K562 (cell line): Measurements from ENCODE around the gene ADK. TPM values are rescaled to one million over a fixed set of nuclear protein-coding genes. Genes with fewer than 3 reads are reported as not detected.

Experiments used
- ARHGAP35 ChIP-seq: fragments of 450-650 bp; IDR thresholded peaks from 2 replicates; pipeline ENCODE4 v1.6.1; 2018; ENCODE audit not compliant: partially characterized antibody
- FOXA3 ChIP-seq, 2 experiments: fragments of 450-650 bp in 1 of 2; sonication (generic) in 1 of 2; formaldehyde crosslinking; IDR thresholded peaks in 1 of 2; conservative IDR thresholded peaks in 1 of 2; 2 replicates each; pipeline versions ENCODE4 v1.4.0 to v1.8.0; 2020 to 2022; ENCODE audit warnings: mild to moderate bottlenecking in 2 of 2, missing genetic modification reagents in 1 of 2
- MEF2D ChIP-seq: conservative IDR thresholded peaks from 2 replicates; pipeline ENCODE4 v1.6.1; 2016; ENCODE audit warnings: low read depth, missing genetic modification characterization, missing compliant biosample characterization
- RCOR1 ChIP-seq, 2 experiments: IDR thresholded peaks; 2 replicates each; pipeline ENCODE4 v1.6.1; 2012; ENCODE audit warnings: low read depth in 2 of 2, low read length in 2 of 2, borderline replicate concordance in 1 of 2, improper control_type of control experiment in 1 of 2
- TRIM24 ChIP-seq, 2 experiments: fragments of 450-650 bp; IDR thresholded peaks; 2 replicates each; pipeline ENCODE4 v1.6.1; 2016
- ZNF695 ChIP-seq: fragments of 450-650 bp; formaldehyde crosslinking; IDR thresholded peaks from 2 replicates; pipeline ENCODE4 v1.4.0; 2020; ENCODE audit warnings: mild to moderate bottlenecking, moderate library complexity
- polyA plus RNA-seq, 8 experiments: library from polyadenylated mRNA; depleted of rRNA in 4 of 8; stranded (reverse) in 5 of 8; unstranded in 3 of 8; fragments of >200 nt; fragmentation: Nextera tagmentation in 2 of 8; fragmentation: Illumina TruSeq in 1 of 8; extraction: Ambion mirVana in 2 of 8; extraction: Trizol in 1 of 8; gene quantifications; 2 replicates each; pipeline versions ENCODE4 v1.2.1 to v1.2.3, GENCODE V29; 2011 to 2014; ENCODE audit warnings: inconsistent platforms in 1 of 8, missing spikeins in 1 of 8
- total RNA-seq, 7 experiments: library from RNA; depleted of rRNA in 6 of 7; stranded (reverse); fragments of >200 nt in 6 of 7; fragmentation: Illumina TruSeq in 2 of 7; extraction: Trizol in 2 of 7; gene quantifications; 2 replicates each; pipeline versions ENCODE4 v1.2.1 to v1.2.3, GENCODE V29; 2011 to 2021; ENCODE audit warnings: low replicate concordance in 1 of 7
- TF ChIP-seq, protein P1 (sequence below): fragments of 450-650 bp; IDR thresholded peaks from one replicate; pipeline ENCODE4 v1.6.1; 2018; ENCODE audit warnings: mild to moderate bottlenecking, moderate library complexity; ENCODE audit not compliant: partially characterized antibody
- TF ChIP-seq, protein P2 (sequence below): fragments of 250-450 bp; sonication (Bioruptor Pico); IDR thresholded peaks from 2 replicates; pipeline ENCODE4 v1.5.0; 2021
- TF ChIP-seq, protein P3 (sequence below): sonication (generic); formaldehyde crosslinking; IDR thresholded peaks from 2 replicates; pipeline ENCODE4 v1.8.1; 2023; ENCODE audit warnings: mild to moderate bottlenecking, missing genetic modification reagents
- TF ChIP-seq, protein P4 (sequence below), 2 experiments: fragments of 450-650 bp; IDR thresholded peaks; 2 replicates each; pipeline ENCODE4 v1.6.1; 2018; ENCODE audit warnings: mild to moderate bottlenecking in 2 of 2, low read depth in 1 of 2; ENCODE audit not compliant: partially characterized antibody in 2 of 2
- TF ChIP-seq, protein P5 (sequence below): fragments of 450-650 bp; IDR thresholded peaks from 2 replicates; pipeline ENCODE4 v1.6.1; 2016
- TF ChIP-seq, protein P6 (sequence below), 2 experiments: IDR thresholded peaks in 1 of 2; conservative IDR thresholded peaks in 1 of 2; 2 replicates each; pipeline ENCODE4 v1.6.1; 2016; ENCODE audit warnings: low read depth in 2 of 2, mild to moderate bottlenecking in 1 of 2, missing compliant biosample characterization in 1 of 2, missing genetic modification characterization in 1 of 2, moderate library complexity in 1 of 2

Gene ADK
- total and polyA plus RNA-seq, 9 of the 15 experiments (the other 6 are each of a cell fraction or from before 2014, with no cell fraction given), result 54.2 to 97.8 (median 73.6) TPM

DNA sequence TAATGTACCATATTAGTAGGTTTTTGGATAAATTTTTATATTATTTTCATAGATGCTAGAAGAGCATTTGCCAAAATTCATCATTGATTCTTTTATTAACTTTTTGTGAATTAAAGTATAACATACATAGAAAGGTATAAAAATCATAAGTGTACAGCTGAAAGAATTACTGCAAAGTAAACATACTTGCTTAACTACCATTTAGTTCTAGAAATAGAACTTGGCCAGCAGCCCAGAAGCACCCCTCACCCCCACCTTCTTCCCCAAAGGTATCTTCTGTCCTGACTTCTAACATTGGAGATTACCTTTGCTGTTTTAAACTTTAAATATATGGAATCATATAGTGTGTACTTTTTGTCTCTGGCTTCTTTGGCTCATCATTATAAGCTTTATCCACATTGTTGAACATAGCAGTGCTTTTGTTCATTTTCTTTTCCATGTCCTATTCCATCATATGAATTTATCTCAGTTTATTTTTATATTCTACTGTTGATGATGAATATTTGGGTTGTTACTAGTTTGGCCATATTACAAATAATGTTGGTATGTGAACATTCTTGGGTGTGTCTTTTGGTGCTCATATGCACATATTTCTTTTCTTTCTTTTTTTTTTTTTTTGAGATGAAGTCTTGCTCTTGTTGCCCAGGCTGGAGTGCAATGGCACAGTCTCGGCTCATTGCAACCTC lies 142.8 kb downstream of the ADK start (continued):
- TF ChIP-seq, protein P1, sequence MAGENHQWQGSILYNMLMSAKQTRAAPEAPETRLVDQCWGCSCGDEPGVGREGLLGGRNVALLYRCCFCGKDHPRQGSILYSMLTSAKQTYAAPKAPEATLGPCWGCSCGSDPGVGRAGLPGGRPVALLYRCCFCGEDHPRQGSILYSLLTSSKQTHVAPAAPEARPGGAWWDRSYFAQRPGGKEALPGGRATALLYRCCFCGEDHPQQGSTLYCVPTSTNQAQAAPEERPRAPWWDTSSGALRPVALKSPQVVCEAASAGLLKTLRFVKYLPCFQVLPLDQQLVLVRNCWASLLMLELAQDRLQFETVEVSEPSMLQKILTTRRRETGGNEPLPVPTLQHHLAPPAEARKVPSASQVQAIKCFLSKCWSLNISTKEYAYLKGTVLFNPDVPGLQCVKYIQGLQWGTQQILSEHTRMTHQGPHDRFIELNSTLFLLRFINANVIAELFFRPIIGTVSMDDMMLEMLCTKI, result no peak
- TF ChIP-seq, protein P2, sequence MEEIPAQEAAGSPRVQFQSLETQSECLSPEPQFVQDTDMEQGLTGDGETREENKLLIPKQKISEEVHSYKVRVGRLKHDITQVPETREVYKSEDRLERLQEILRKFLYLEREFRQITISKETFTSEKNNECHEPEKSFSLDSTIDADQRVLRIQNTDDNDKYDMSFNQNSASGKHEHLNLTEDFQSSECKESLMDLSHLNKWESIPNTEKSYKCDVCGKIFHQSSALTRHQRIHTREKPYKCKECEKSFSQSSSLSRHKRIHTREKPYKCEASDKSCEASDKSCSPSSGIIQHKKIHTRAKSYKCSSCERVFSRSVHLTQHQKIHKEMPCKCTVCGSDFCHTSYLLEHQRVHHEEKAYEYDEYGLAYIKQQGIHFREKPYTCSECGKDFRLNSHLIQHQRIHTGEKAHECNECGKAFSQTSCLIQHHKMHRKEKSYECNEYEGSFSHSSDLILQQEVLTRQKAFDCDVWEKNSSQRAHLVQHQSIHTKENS, result no peak
- TF ChIP-seq MEF2D (tag), result peak; percentile 79
- no peak for TF ChIP-seq ZNF695
- TF ChIP-seq TRIM24 (IDR thresholded peaks at IDR 0.05), result no peak
- TF ChIP-seq ARHGAP35, result no peak
- TF ChIP-seq, protein P3, sequence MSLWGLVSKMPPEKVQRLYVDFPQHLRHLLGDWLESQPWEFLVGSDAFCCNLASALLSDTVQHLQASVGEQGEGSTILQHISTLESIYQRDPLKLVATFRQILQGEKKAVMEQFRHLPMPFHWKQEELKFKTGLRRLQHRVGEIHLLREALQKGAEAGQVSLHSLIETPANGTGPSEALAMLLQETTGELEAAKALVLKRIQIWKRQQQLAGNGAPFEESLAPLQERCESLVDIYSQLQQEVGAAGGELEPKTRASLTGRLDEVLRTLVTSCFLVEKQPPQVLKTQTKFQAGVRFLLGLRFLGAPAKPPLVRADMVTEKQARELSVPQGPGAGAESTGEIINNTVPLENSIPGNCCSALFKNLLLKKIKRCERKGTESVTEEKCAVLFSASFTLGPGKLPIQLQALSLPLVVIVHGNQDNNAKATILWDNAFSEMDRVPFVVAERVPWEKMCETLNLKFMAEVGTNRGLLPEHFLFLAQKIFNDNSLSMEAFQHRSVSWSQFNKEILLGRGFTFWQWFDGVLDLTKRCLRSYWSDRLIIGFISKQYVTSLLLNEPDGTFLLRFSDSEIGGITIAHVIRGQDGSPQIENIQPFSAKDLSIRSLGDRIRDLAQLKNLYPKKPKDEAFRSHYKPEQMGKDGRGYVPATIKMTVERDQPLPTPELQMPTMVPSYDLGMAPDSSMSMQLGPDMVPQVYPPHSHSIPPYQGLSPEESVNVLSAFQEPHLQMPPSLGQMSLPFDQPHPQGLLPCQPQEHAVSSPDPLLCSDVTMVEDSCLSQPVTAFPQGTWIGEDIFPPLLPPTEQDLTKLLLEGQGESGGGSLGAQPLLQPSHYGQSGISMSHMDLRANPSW, result no peak
- TF ChIP-seq, protein P4, sequence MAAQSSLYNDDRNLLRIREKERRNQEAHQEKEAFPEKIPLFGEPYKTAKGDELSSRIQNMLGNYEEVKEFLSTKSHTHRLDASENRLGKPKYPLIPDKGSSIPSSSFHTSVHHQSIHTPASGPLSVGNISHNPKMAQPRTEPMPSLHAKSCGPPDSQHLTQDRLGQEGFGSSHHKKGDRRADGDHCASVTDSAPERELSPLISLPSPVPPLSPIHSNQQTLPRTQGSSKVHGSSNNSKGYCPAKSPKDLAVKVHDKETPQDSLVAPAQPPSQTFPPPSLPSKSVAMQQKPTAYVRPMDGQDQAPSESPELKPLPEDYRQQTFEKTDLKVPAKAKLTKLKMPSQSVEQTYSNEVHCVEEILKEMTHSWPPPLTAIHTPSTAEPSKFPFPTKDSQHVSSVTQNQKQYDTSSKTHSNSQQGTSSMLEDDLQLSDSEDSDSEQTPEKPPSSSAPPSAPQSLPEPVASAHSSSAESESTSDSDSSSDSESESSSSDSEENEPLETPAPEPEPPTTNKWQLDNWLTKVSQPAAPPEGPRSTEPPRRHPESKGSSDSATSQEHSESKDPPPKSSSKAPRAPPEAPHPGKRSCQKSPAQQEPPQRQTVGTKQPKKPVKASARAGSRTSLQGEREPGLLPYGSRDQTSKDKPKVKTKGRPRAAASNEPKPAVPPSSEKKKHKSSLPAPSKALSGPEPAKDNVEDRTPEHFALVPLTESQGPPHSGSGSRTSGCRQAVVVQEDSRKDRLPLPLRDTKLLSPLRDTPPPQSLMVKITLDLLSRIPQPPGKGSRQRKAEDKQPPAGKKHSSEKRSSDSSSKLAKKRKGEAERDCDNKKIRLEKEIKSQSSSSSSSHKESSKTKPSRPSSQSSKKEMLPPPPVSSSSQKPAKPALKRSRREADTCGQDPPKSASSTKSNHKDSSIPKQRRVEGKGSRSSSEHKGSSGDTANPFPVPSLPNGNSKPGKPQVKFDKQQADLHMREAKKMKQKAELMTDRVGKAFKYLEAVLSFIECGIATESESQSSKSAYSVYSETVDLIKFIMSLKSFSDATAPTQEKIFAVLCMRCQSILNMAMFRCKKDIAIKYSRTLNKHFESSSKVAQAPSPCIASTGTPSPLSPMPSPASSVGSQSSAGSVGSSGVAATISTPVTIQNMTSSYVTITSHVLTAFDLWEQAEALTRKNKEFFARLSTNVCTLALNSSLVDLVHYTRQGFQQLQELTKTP (IDR thresholded peaks at IDR 0.05; ENCODE audit: low read depth in 1 of 2, partially characterized antibody in 2 of 2), result no peak
- TF ChIP-seq, protein P5, sequence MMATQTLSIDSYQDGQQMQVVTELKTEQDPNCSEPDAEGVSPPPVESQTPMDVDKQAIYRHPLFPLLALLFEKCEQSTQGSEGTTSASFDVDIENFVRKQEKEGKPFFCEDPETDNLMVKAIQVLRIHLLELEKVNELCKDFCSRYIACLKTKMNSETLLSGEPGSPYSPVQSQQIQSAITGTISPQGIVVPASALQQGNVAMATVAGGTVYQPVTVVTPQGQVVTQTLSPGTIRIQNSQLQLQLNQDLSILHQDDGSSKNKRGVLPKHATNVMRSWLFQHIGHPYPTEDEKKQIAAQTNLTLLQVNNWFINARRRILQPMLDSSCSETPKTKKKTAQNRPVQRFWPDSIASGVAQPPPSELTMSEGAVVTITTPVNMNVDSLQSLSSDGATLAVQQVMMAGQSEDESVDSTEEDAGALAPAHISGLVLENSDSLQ, result no peak
- TF ChIP-seq RCOR1 (IDR thresholded peaks at IDR 0.05; ENCODE audit: borderline replicate concordance in 1 of 2, low read depth in 2 of 2, low read length in 2 of 2), result 0 out of 4 replicates have a peak, but pooled peaks of 1 of the 2 experiments have one; percentile 42
- TF ChIP-seq, protein P6, sequence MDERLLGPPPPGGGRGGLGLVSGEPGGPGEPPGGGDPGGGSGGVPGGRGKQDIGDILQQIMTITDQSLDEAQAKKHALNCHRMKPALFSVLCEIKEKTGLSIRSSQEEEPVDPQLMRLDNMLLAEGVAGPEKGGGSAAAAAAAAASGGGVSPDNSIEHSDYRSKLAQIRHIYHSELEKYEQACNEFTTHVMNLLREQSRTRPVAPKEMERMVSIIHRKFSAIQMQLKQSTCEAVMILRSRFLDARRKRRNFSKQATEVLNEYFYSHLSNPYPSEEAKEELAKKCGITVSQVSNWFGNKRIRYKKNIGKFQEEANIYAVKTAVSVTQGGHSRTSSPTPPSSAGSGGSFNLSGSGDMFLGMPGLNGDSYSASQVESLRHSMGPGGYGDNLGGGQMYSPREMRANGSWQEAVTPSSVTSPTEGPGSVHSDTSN (CRISPR knock-in tag; IDR thresholded peaks at IDR 0.05; ENCODE audit: low read depth), result no peak
- TF ChIP-seq, protein P6 (tag; conservative IDR thresholded peaks at IDR 0.05; ENCODE audit: low read depth), result peak; percentile 64
- TF ChIP-seq FOXA3 (CRISPR knock-in tag; conservative IDR thresholded peaks at IDR 0.05 in 1 of 2, IDR thresholded peaks at IDR 0.05 in 1 of 2), result peak in 1 of 2 experiments; percentile 78; a peak in 2 of 4 replicates
